IMR-90 (cell line): ENCODE data around the gene TSKU. TPM values are rescaled to one million over a fixed set of nuclear protein-coding genes. Genes with fewer than 3 reads are reported as not detected.

ENCODE experiments used
- ATAC-seq: fragments of 200-7000 bp; cut with Tn5 transposase; 2 replicates; pipeline ENCODE4 v1.9.1; 2020; ENCODE audit warnings: low read depth, mild to moderate bottlenecking, moderate library complexity
- BruUV-seq: library from RNA; stranded (reverse); fragments of 400-500 nt; replicated peaks from 2 replicates; lab custom pipeline; 2021; lab: Mats Ljungman, UMichigan
- CTCF ChIA-PET: fragments of 300-600 bp; formaldehyde crosslinking; extraction: SDS; loops from one replicate; lab custom pipeline; 2021; ENCODE audit warnings: antibody characterized with exemption; lab: Yijun Ruan, JAX
- POLR2A ChIA-PET: fragments of 300-600 bp; sonication (Branson Sonifier 250); formaldehyde crosslinking; loops from one replicate; lab custom pipeline; 2022; ENCODE audit warnings: antibody characterized with exemption; ENCODE audit not compliant: unreplicated experiment; lab: Charles Lee
- DNase-seq: peaks from one replicate; pipeline ENCODE4 v3.0.0; 2013
- H2AFZ ChIP-seq: replicated peaks from 2 replicates; pipeline ENCODE3; 2013; ENCODE audit warnings: low read length, mild to moderate bottlenecking; ENCODE audit not compliant: poor library complexity
- H2AK5ac ChIP-seq: 2 replicates; pipeline ENCODE4 v1.6.1; 2013; ENCODE audit warnings: low read depth, low read length, inconsistent platforms
- H2AK9ac ChIP-seq: replicated peaks from 2 replicates; pipeline ENCODE3; 2013; ENCODE audit warnings: mild to moderate bottlenecking, low read depth, low read length, moderate library complexity; ENCODE audit not compliant: poor library complexity
- H2BK120ac ChIP-seq: 2 replicates; pipeline ENCODE4 v1.6.1; 2013; ENCODE audit warnings: low read depth, low read length, inconsistent platforms
- H2BK15ac ChIP-seq: 3 replicates; pipeline ENCODE4 v1.6.1; 2013; ENCODE audit warnings: low read depth, low read length, inconsistent platforms
- H2BK20ac ChIP-seq: 2 replicates; pipeline ENCODE4 v1.6.1; 2013; ENCODE audit warnings: low read depth, mild to moderate bottlenecking, inconsistent platforms, low read length, moderate library complexity
- H2BK5ac ChIP-seq: 2 replicates; pipeline ENCODE4 v1.6.1; 2013; ENCODE audit warnings: mild to moderate bottlenecking, low read depth, low read length, inconsistent platforms; ENCODE audit not compliant: poor library complexity, severe bottlenecking
- H3K14ac ChIP-seq: replicated peaks from 2 replicates; pipeline ENCODE4 v1.6.1; 2013; ENCODE audit warnings: low read depth, low read length, inconsistent platforms
- H3K18ac ChIP-seq: 2 replicates; pipeline ENCODE4 v1.6.1; 2013; ENCODE audit warnings: low read depth, low read length, control low read depth
- H3K23ac ChIP-seq: 2 replicates; pipeline ENCODE4 v1.6.1; 2013; ENCODE audit warnings: low read depth, low read length, inconsistent platforms
- H3K27ac ChIP-seq: 2 replicates; pipeline ENCODE4 v1.5.1; 2013; ENCODE audit warnings: mild to moderate bottlenecking, control low read depth, low read length; ENCODE audit not compliant: insufficient read depth
- H3K27me3 ChIP-seq: 2 replicates; pipeline ENCODE4 v1.6.1; 2013; ENCODE audit warnings: low read length; ENCODE audit not compliant: control insufficient read depth, insufficient read depth
- H3K36me3 ChIP-seq: 2 replicates; pipeline ENCODE4 v1.6.1; 2013; ENCODE audit warnings: low read length, mixed read lengths; ENCODE audit not compliant: control insufficient read depth, insufficient read depth
- H3K4ac ChIP-seq: 2 replicates; pipeline ENCODE4 v1.6.1; 2013; ENCODE audit warnings: low read depth, low read length, inconsistent platforms
- H3K4me1 ChIP-seq: 2 replicates; pipeline ENCODE4 v1.6.1; 2013; ENCODE audit warnings: low read length, mixed read lengths; ENCODE audit not compliant: control insufficient read depth, insufficient read depth
- H3K4me2 ChIP-seq: 2 replicates; pipeline ENCODE4 v1.6.1; 2013; ENCODE audit warnings: low read depth, mild to moderate bottlenecking, control low read depth, low read length, moderate library complexity
- H3K4me3 ChIP-seq: 2 replicates; pipeline ENCODE4 v1.5.1; 2013; ENCODE audit warnings: low read depth, mild to moderate bottlenecking, control low read depth, low read length, moderate library complexity; ENCODE audit not compliant: insufficient read depth
- H3K56ac ChIP-seq: 2 replicates; pipeline ENCODE4 v1.6.1; 2013; ENCODE audit warnings: low read length, inconsistent platforms; ENCODE audit not compliant: insufficient read depth; ENCODE audit errors: extremely low read depth
- H3K79me1 ChIP-seq, 2 experiments: 2 replicates each; pipeline ENCODE4 v1.6.1; 2013; ENCODE audit warnings: low read length in 2 of 2, inconsistent platforms in 1 of 2, low read depth in 1 of 2
- H3K9ac ChIP-seq: 2 replicates; pipeline ENCODE4 v1.6.1; 2013; ENCODE audit warnings: low read depth, low read length, control low read depth
- H3K9me1 ChIP-seq: 2 replicates; pipeline ENCODE4 v1.6.1; 2013; ENCODE audit warnings: low read length, inconsistent platforms; ENCODE audit not compliant: insufficient read depth
- H3K9me3 ChIP-seq: 2 replicates; pipeline ENCODE4 v1.6.1; 2013; ENCODE audit warnings: low read length; ENCODE audit not compliant: control insufficient read depth, insufficient read depth
- H4K20me1 ChIP-seq: 2 replicates; pipeline ENCODE4 v1.6.1; 2013; ENCODE audit warnings: low read length, inconsistent platforms; ENCODE audit not compliant: insufficient read depth
- H4K5ac ChIP-seq: 2 replicates; pipeline ENCODE4 v1.6.1; 2013; ENCODE audit warnings: mild to moderate bottlenecking, low read depth, low read length, control low read depth
- H4K8ac ChIP-seq, 2 experiments: 2 replicates each; pipeline ENCODE4 v1.6.1; 2013; ENCODE audit warnings: low read depth in 2 of 2, low read length in 2 of 2, control low read depth in 1 of 2, inconsistent platforms in 1 of 2
- H4K91ac ChIP-seq: 2 replicates; pipeline ENCODE4 v1.6.1; 2013; ENCODE audit warnings: low read depth, low read length, inconsistent platforms; ENCODE audit not compliant: insufficient read depth
- MXI1 ChIP-seq: IDR thresholded peaks from 2 replicates; pipeline ENCODE4 v1.6.1; 2012; ENCODE audit warnings: low read depth, mild to moderate bottlenecking, low read length, moderate library complexity, borderline replicate concordance
- SMC3 ChIP-seq: fragments of 150-350 bp; IDR thresholded peaks from 2 replicates; pipeline ENCODE4 v1.6.1; 2016; ENCODE audit warnings: low read depth, mild to moderate bottlenecking, antibody characterized with exemption, low read length, moderate library complexity
- WGBS, 2 experiments: methylation state at CpG; one replicate each; pipeline versions ENCODE4 v1.1.5 to v1.1.7; 2013; ENCODE audit warnings: missing lambda C conversion rate in 2 of 2; ENCODE audit not compliant: insufficient read length in 1 of 2; ENCODE audit errors: extremely low coverage in 2 of 2; 5-methylcytosine and 5-hydroxymethylcytosine counted together
- dilution Hi-C: fragments of 300-500 bp; cut with HindIII; formaldehyde crosslinking; loops from one replicate; pipeline ENCODE4 v1.14.3; 2018; ENCODE audit warnings: low sequenced_read_pairs; ENCODE audit not compliant: unreplicated experiment
- in situ Hi-C: fragments of 300-500 bp; cut with MboI; formaldehyde crosslinking; loops from 3 replicates; pipeline ENCODE4 v1.14.3; 2019; ENCODE audit warnings: low sequenced_read_pairs, inconsistent platforms, mixed read lengths
- intact Hi-C: fragments of 100-400 bp; cut with micrococcal nuclease; formaldehyde crosslinking; loops from 2 replicates; pipeline ENCODE4 v1.10.0; 2022
- polyA plus RNA-seq, 3 experiments: library from polyadenylated mRNA; depleted of rRNA; stranded (reverse); fragments of >200 nt; gene quantifications; 2 replicates each; pipeline ENCODE4 v1.2.3, GENCODE V29; 2012; ENCODE audit warnings: low replicate concordance in 1 of 3
- total RNA-seq: library from RNA; depleted of rRNA; stranded (reverse); fragments of >200 nt; gene quantifications from 2 replicates; pipeline ENCODE4 v1.2.3, GENCODE V29; 2012

The TSKU gene
- total and polyA plus RNA-seq, 2 of the 4 experiments (the other 2 are of a cell fraction): 6.8 to 26.6 TPM

GRCh38 chr11:76747153-76747914, 35.8 kb upstream of the TSKU start:
- no peak overlapping the region for H3K4me3 ChIP-seq
- dilution Hi-C loops (no loop called here), intact Hi-C loops (no loop called here), in situ Hi-C loops (loop anchor here (25.0 kb wide), 1 partner anchor 290 kb away; the partner anchor contains the start of gene B3GNT6)
- H3K9me1 ChIP-seq: no peaks in the 10 kb centered on the region
- ChIA-PET POLR2A (no interaction called here), CTCF (no interaction called here)
- no peak overlapping the region for H4K5ac ChIP-seq
- no peak overlapping the region for H3K27ac ChIP-seq
- TF ChIP-seq MXI1 (no peak), SMC3 (no peak)
- ATAC-seq (no peak), DNase-seq (no peak)
- no peak overlapping the region for H3K23ac ChIP-seq
- no peak overlapping the region for H3K4me2 ChIP-seq
- no TSS peak for BruUV-seq
- H2BK15ac ChIP-seq: no peak overlapping the region
- no peak overlapping the region for H4K91ac ChIP-seq
- no peak overlapping the region for H3K18ac ChIP-seq
- H4K8ac ChIP-seq: no peak overlapping the region
- H2BK5ac ChIP-seq: no peak overlapping the region
- H3K36me3 ChIP-seq: no peaks in the 10 kb centered on the region
- no peak overlapping the region for H2BK20ac ChIP-seq
- H2AK5ac ChIP-seq: no peak overlapping the region
- no peak overlapping the region for H2AFZ ChIP-seq
- no peak overlapping the region for H3K4ac ChIP-seq
- no peak overlapping the region for H3K9ac ChIP-seq
- no peaks in the 10 kb centered on the region for H3K9me3 ChIP-seq
- WGBS, 2 experiments: 56% methylated on average over 4 of the region's 8 CpGs; no CpG with 5 or more reads in 1 of the 2 experiments
- H3K27me3 ChIP-seq: peaks cover 28% of the 10 kb centered on the region
- H2BK120ac ChIP-seq: no peak overlapping the region
- no peak overlapping the region for H3K14ac ChIP-seq
- no peak overlapping the region for H2AK9ac ChIP-seq
- peaks cover 2% of the 10 kb centered on the region; the same call in 1 of the 2 replicates for H3K4me1 ChIP-seq
- H4K20me1 ChIP-seq: no peaks in the 10 kb centered on the region; the same call in 1 of the 2 replicates
- H3K56ac ChIP-seq: no peak overlapping the region
- no peaks in the 10 kb centered on the region for H3K79me1 ChIP-seq
